ENCODE measurements around the gene CARS1. TPM values are rescaled to one million over a fixed set of nuclear protein-coding genes. Genes with fewer than 3 reads are reported as not detected.

The CARS1 gene
- total and polyA plus RNA-seq, 9 of the 15 experiments (the other 6 are each of a cell fraction or from before 2014, with no cell fraction given) = 14.4 to 106 (median 73.6) TPM

- TF ChIP-seq NKRF (IDR thresholded peaks at IDR 0.05; ENCODE audit: borderline replicate concordance) (no peak), ARID3A (IDR thresholded peaks at IDR 0.05; ENCODE audit: borderline replicate concordance, low read depth, low read length) (no peak), ZNF318 (IDR thresholded peaks at IDR 0.05; ENCODE audit: borderline replicate concordance in 1 of 2, low read depth in 1 of 2) (no peak), ZNF354B (CRISPR knock-in tag; IDR thresholded peaks at IDR 0.05) (no peak), ARNT (IDR thresholded peaks at IDR 0.05) (no peak), MAFF (IDR thresholded peaks at IDR 0.05; ENCODE audit: low read length) (no peak), BMI1 (IDR thresholded peaks at IDR 0.05; ENCODE audit: low read length) (no peak)
- TF ChIP-seq, protein P1, sequence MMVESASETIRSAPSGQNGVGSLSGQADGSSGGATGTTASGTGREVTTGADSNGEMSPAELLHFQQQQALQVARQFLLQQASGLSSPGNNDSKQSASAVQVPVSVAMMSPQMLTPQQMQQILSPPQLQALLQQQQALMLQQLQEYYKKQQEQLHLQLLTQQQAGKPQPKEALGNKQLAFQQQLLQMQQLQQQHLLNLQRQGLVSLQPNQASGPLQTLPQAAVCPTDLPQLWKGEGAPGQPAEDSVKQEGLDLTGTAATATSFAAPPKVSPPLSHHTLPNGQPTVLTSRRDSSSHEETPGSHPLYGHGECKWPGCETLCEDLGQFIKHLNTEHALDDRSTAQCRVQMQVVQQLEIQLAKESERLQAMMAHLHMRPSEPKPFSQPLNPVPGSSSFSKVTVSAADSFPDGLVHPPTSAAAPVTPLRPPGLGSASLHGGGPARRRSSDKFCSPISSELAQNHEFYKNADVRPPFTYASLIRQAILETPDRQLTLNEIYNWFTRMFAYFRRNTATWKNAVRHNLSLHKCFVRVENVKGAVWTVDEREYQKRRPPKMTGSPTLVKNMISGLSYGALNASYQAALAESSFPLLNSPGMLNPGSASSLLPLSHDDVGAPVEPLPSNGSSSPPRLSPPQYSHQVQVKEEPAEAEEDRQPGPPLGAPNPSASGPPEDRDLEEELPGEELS (CRISPR knock-in tag; IDR thresholded peaks at IDR 0.05; ENCODE audit: borderline replicate concordance) = no peak
Measured at GRCh38 chr11:3055891-3056290, 1.3 kb downstream of the CARS1 start (continued).
